ENCODE results near the gene ANKDD1B. TPM values are rescaled to one million over a fixed set of nuclear protein-coding genes. Genes with fewer than 3 reads are reported as not detected.

ANKDD1B gene
- polyA plus RNA-seq, 3 donors: 0.32 TPM; not detected in 2

DNA sequence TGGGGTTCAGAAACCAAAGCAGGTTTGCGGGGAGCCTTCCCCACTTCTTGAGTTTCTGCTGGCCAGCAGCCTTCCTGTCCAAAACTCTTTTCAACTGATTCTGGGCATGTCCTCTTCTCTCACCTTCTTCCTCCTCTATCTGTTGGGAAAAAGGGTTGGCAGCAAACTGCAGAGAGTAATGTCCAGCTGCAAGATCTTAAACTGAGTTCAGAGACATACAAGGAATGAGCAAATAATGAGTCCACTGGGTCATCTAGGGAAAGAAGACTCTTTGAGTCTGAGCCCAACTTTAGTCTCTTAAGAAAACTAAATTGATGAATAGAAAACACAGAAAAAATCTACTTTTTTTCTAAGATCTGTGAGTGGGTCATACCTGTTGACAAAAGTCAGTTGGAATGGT lies 16.5 kb downstream of the ANKDD1B start:
- H3K36me3 Mint-ChIP-seq: peaks cover 0 to 5% of the 10 kb centered on the region in 2 donors
- Histone ChIP-seq H3K27me3 (ENCODE audit: control insufficient read depth in 2 of 2, insufficient read depth in 2 of 2, low read length in 2 of 2) (no peaks in the 10 kb centered on the region), H3K27ac (ENCODE audit: low read depth in 1 of 2, low read length in 2 of 2) (no peak overlapping the region), H3K4me2 (replicated peaks; ENCODE audit: extremely low read depth, low read length, poor library complexity, severe bottlenecking) (no peak overlapping the region), H3K9ac (ENCODE audit: insufficient read depth, low read length, poor library complexity, severe bottlenecking) (no peak overlapping the region), H3K4me1 (ENCODE audit: control insufficient read depth in 1 of 2, insufficient read depth in 2 of 2, low read length in 2 of 2) (no peaks in the 10 kb centered on the region), H3K9me3 (replicated peaks in 1 of 2; ENCODE audit: control insufficient read depth in 1 of 2, insufficient read depth in 1 of 2, low read length in 2 of 2) (no peaks in the 10 kb centered on the region), H3K79me2 (ENCODE audit: insufficient read depth, low read length) (no peaks in the 10 kb centered on the region), H3K4me3 (replicated peaks in 1 of 3; ENCODE audit: low read depth in 2 of 3, low read length in 3 of 3) (no peak overlapping the region), H3K36me3 (replicated peaks in 1 of 2; ENCODE audit: control insufficient read depth in 1 of 2, insufficient read depth in 2 of 2, low read length in 2 of 2) (no peaks in the 10 kb centered on the region), H4K20me1 (ENCODE audit: insufficient read depth, low read length) (no peaks in the 10 kb centered on the region), H2AFZ (ENCODE audit: insufficient read depth, low read depth, low read length, poor library complexity, severe bottlenecking) (no peak overlapping the region)
- TF ChIP-seq, protein P1, sequence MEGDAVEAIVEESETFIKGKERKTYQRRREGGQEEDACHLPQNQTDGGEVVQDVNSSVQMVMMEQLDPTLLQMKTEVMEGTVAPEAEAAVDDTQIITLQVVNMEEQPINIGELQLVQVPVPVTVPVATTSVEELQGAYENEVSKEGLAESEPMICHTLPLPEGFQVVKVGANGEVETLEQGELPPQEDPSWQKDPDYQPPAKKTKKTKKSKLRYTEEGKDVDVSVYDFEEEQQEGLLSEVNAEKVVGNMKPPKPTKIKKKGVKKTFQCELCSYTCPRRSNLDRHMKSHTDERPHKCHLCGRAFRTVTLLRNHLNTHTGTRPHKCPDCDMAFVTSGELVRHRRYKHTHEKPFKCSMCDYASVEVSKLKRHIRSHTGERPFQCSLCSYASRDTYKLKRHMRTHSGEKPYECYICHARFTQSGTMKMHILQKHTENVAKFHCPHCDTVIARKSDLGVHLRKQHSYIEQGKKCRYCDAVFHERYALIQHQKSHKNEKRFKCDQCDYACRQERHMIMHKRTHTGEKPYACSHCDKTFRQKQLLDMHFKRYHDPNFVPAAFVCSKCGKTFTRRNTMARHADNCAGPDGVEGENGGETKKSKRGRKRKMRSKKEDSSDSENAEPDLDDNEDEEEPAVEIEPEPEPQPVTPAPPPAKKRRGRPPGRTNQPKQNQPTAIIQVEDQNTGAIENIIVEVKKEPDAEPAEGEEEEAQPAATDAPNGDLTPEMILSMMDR (IDR thresholded peaks at IDR 0.05): no peak
- H3K4me3 Mint-ChIP-seq: no peak overlapping the region
- no peaks in the 10 kb centered on the region for H3K9me3 Mint-ChIP-seq
- H3K27me3 Mint-ChIP-seq (ENCODE audit: low read depth in 3 of 3): peaks cover 0 to 2% (median 0%) of the 10 kb centered on the region in 3 donors
- DNase-seq: no peak
- no peak overlapping the region for H3K27ac Mint-ChIP-seq
- intact Hi-C loops (cut with micrococcal nuclease): no loop called here
- no peaks in the 10 kb centered on the region for H3K4me1 Mint-ChIP-seq
- no CpG with 5 or more reads among the region's 1 CpG for WGBS (ENCODE audit: insufficient coverage)

DNA sequence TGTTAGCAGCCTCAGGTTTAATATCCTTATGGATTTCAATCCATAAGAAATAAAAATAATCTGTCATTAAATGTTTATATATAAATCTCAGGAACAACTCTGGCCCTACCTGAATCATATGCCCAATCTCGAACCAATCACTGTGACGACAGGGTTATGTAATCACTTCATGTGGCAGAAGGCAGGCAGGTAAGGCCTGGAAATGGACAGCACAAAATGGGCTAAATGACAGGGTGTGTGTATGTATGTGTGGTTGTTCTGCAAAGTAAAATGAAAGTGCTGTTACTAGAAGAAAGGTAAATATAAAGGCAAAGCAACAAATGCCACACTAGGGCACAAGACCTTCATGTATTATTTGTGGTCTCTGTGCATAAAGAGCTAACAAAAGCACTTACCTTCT lies 19.6 kb downstream of the ANKDD1B start:
- no peak overlapping the region for H3K27ac Mint-ChIP-seq
- H4K20me1 ChIP-seq (ENCODE audit: insufficient read depth, low read length): no peaks in the 10 kb centered on the region
- H3K27me3 Mint-ChIP-seq (ENCODE audit: low read depth in 3 of 3): no peaks in the 10 kb centered on the region
- no peaks in the 10 kb centered on the region for H3K27me3 ChIP-seq (ENCODE audit: control insufficient read depth in 2 of 2, insufficient read depth in 2 of 2, low read length in 2 of 2)
- H3K27ac ChIP-seq (ENCODE audit: low read depth in 1 of 2, low read length in 2 of 2): no peak overlapping the region
- H3K9ac ChIP-seq (ENCODE audit: insufficient read depth, low read length, poor library complexity, severe bottlenecking): no peak overlapping the region
- H3K79me2 ChIP-seq (ENCODE audit: insufficient read depth, low read length): no peaks in the 10 kb centered on the region
- no peak overlapping the region for H2AFZ ChIP-seq (ENCODE audit: insufficient read depth, low read depth, low read length, poor library complexity, severe bottlenecking)
- H3K4me1 ChIP-seq (ENCODE audit: control insufficient read depth in 1 of 2, insufficient read depth in 2 of 2, low read length in 2 of 2): peaks cover 0 to 3% of the 10 kb centered on the region in 2 donors
- intact Hi-C loops (cut with micrococcal nuclease): no loop called here
- TF ChIP-seq, protein P1 (IDR thresholded peaks at IDR 0.05): no peak
- H3K4me3 Mint-ChIP-seq: no peak overlapping the region
- H3K4me1 Mint-ChIP-seq: peaks cover 8% of the 10 kb centered on the region
- no peak overlapping the region for H3K4me3 ChIP-seq (replicated peaks in 1 of 3; ENCODE audit: low read depth in 2 of 3, low read length in 3 of 3)
- H3K36me3 Mint-ChIP-seq: peaks cover 0 to 5% of the 10 kb centered on the region in 2 donors
- no CpG with 5 or more reads among the region's 2 CpGs for WGBS (ENCODE audit: insufficient coverage)
- no peaks in the 10 kb centered on the region for H3K9me3 ChIP-seq (replicated peaks in 1 of 2; ENCODE audit: control insufficient read depth in 1 of 2, insufficient read depth in 1 of 2, low read length in 2 of 2)
- no peak overlapping the region for H3K4me2 ChIP-seq (replicated peaks; ENCODE audit: extremely low read depth, low read length, poor library complexity, severe bottlenecking)
- peaks cover 0 to 6% (median 0%) of the 10 kb centered on the region in 7 donors for H3K9me3 Mint-ChIP-seq
- no peak for DNase-seq
- H3K36me3 ChIP-seq (replicated peaks in 1 of 2; ENCODE audit: control insufficient read depth in 1 of 2, insufficient read depth in 2 of 2, low read length in 2 of 2): no peaks in the 10 kb centered on the region
